Spleen (tissue), 11 donors: ENCODE data around the gene HTR3D. TPM values are rescaled to one million over a fixed set of nuclear protein-coding genes. Genes with fewer than 3 reads are reported as not detected.

Experiments
- DNase-seq: peaks from one replicate; pipeline ENCODE4 v3.0.0-alpha.2; 2020
- H3K27ac ChIP-seq, 8 donors: fragments of 200-600 bp; sonication (generic) in 7 of 8; 1 replicate in 4 of 8; 2 replicates in 4 of 8; pipeline versions ENCODE4 v1.5.0 to v1.8.0; 2016 to 2021; ENCODE audit warnings: inconsistent platforms in 4 of 8, mild to moderate bottlenecking in 4 of 8, moderate library complexity in 1 of 8
- H3K27me3 ChIP-seq, 7 donors: fragments of 200-600 bp; sonication (generic) in 6 of 7; replicated peaks in 1 of 7; 1 replicate in 4 of 7; 2 replicates in 3 of 7; pipeline versions ENCODE4 v1.5.0 to v1.8.0; 2016 to 2021; ENCODE audit warnings: inconsistent platforms in 3 of 7, mild to moderate bottlenecking in 1 of 7
- H3K36me3 ChIP-seq, 6 donors: fragments of 200-600 bp; sonication (generic) in 5 of 6; 1 replicate in 4 of 6; 2 replicates in 2 of 6; pipeline versions ENCODE4 v1.5.0 to v1.8.0; 2016 to 2021; ENCODE audit warnings: inconsistent platforms in 2 of 6
- H3K4me1 ChIP-seq, 6 donors: fragments of 200-600 bp; sonication (generic) in 5 of 6; 1 replicate in 3 of 6; 2 replicates in 3 of 6; pipeline versions ENCODE4 v1.5.0 to v1.8.0; 2016 to 2021; ENCODE audit warnings: inconsistent platforms in 3 of 6
- H3K4me3 ChIP-seq, 8 donors: fragments of 200-600 bp; sonication (generic) in 7 of 8; 1 replicate in 4 of 8; 2 replicates in 4 of 8; pipeline versions ENCODE4 v1.5.0 to v1.8.0; 2016 to 2021; ENCODE audit warnings: inconsistent platforms in 4 of 8, mild to moderate bottlenecking in 4 of 8, moderate library complexity in 2 of 8
- H3K9me3 ChIP-seq, 8 donors: fragments of 200-600 bp; sonication (generic) in 7 of 8; 1 replicate in 4 of 8; 2 replicates in 4 of 8; pipeline versions ENCODE4 v1.5.0 to v1.8.0; 2016 to 2021; ENCODE audit warnings: inconsistent platforms in 4 of 8
- CTCF ChIP-seq, 11 experiments: fragments of 200-600 bp in 7 of 11; fragments of 450-650 bp in 4 of 11; sonication (generic) in 4 of 11; IDR thresholded peaks in 8 of 11; conservative IDR thresholded peaks in 3 of 11; 1 replicate in 7 of 11; 2 replicates in 4 of 11; pipeline versions ENCODE4 v1.4.0 to v1.8.0; 2016 to 2021; ENCODE audit warnings: antibody characterized with exemption in 11 of 11, inconsistent platforms in 4 of 11, mild to moderate bottlenecking in 1 of 11
- POLR2A ChIP-seq, 3 donors: fragments of 450-650 bp; IDR thresholded peaks; one replicate each; pipeline ENCODE4 v1.5.1; 2017; ENCODE audit warnings: antibody characterized with exemption in 3 of 3, mild to moderate bottlenecking in 1 of 3
- POLR2AphosphoS5 ChIP-seq, 3 donors: sonication (generic); formaldehyde crosslinking; IDR thresholded peaks; one replicate each; pipeline ENCODE4 v1.5.1; 2017; ENCODE audit warnings: antibody characterized with exemption in 3 of 3
- WGBS, 5 donors: extraction: QIAGEN DNeasy Blood & Tissue Kit in 3 of 5; methylation state at CpG; one replicate each; pipeline versions ENCODE4 v1.1.5 to v1.1.7; 2013 to 2018; 5-methylcytosine and 5-hydroxymethylcytosine counted together
- intact Hi-C: fragments of 100-400 bp; cut with DNase I; formaldehyde crosslinking; loops from one replicate; pipeline ENCODE4 v1.15.0; 2023; ENCODE audit warnings: low total_unique reads
- polyA plus RNA-seq, 3 donors: library from polyadenylated mRNA; stranded (reverse); fragments of 200-250 nt; gene quantifications; one replicate each; pipeline ENCODE4 v1.2.1, GENCODE V29; 2013
- total RNA-seq, 7 donors: library from RNA; depleted of rRNA in 3 of 7; stranded (reverse); fragments of >200 nt in 3 of 7; fragmentation: NEBNext Ultra II Directional in 4 of 7; extraction: Animal tissue kit (Norgen Biotek cat#: 25700) in 4 of 7; gene quantifications; one replicate each; pipeline versions ENCODE4 v1.1.0 to v1.2.1, GENCODE V29; 2016 to 2021
- donor health status: healthy with polysubstance abuse.
- donor health status: DM: no; HTN: no; CAD: no; lungs with moderate emphysema.
- donor health status: DM: no; HTN: no; CAD: no.
- donor health status: Bipolar disorder and iron deficiency.
- donor health status: healthy.
- donor health status: DM: no; HTN: no; CAD: no.
- donor health status: DM: yes; HTN: yes; CAD: no.

The HTR3D gene
- total and polyA plus RNA-seq, 10 donors: not detected

- H3K27me3 ChIP-seq: no peaks in the 10 kb centered on the region
- no peaks in the 10 kb centered on the region for H3K9me3 ChIP-seq
- H3K36me3 ChIP-seq: peaks cover 0 to 62% (median 18%) of the 10 kb centered on the region in 6 donors
- no peak for DNase-seq
- TF ChIP-seq POLR2AphosphoS5 (IDR thresholded peaks at IDR 0.05) (no peak), CTCF (IDR thresholded peaks at IDR 0.05 in 8 of 11, conservative IDR thresholded peaks at IDR 0.05 in 3 of 11) (no peak), POLR2A (IDR thresholded peaks at IDR 0.05) (no peak)
- no peak overlapping the region for H3K4me3 ChIP-seq
- no peak overlapping the region for H3K27ac ChIP-seq
- WGBS, 5 donors: 78 to 96% (median 89%) methylated on average over 6 of the region's 6 CpGs
- H3K4me1 ChIP-seq: peaks cover 0 to 42% (median 28%) of the 10 kb centered on the region in 6 donors
- intact Hi-C loops: no loop called here
These were observed 19.3 kb upstream of the HTR3D start for GRCh38 chr3:184011937-184012889.

- peak overlapping the region in 1 of 8 donors; percentile 85 for H3K27ac ChIP-seq
- H3K4me1 ChIP-seq: peaks cover 0 to 36% (median 20%) of the 10 kb centered on the region in 6 donors
- intact Hi-C loops: loop anchor here (5.0 kb wide), 1 partner anchor 118 kb away; no protein-coding TSS in a partner anchor
- no peak for TF ChIP-seq CTCF (IDR thresholded peaks at IDR 0.05 in 8 of 11, conservative IDR thresholded peaks at IDR 0.05 in 3 of 11)
- no peak for TF ChIP-seq POLR2AphosphoS5 (IDR thresholded peaks at IDR 0.05)
- no peak for TF ChIP-seq POLR2A (IDR thresholded peaks at IDR 0.05)
- WGBS, 5 donors: 91 to 94% (median 93%) methylated on average over 10 of the region's 10 CpGs
- peaks cover 0 to 39% (median 16%) of the 10 kb centered on the region in 6 donors for H3K36me3 ChIP-seq
- no peaks in the 10 kb centered on the region for H3K9me3 ChIP-seq
- peak overlapping the region in 3 of 8 donors; percentile 2 to 96 (median 75) for H3K4me3 ChIP-seq
- H3K27me3 ChIP-seq: no peaks in the 10 kb centered on the region
- no peak for DNase-seq
These were observed 16.0 kb upstream of the HTR3D start for GRCh38 chr3:184015381-184016019.

- TF ChIP-seq POLR2AphosphoS5 (IDR thresholded peaks at IDR 0.05): no peak
- no peak for TF ChIP-seq POLR2A (IDR thresholded peaks at IDR 0.05)
- no peak for TF ChIP-seq CTCF (IDR thresholded peaks at IDR 0.05 in 8 of 11, conservative IDR thresholded peaks at IDR 0.05 in 3 of 11)
- H3K4me1 ChIP-seq: peaks cover 0 to 36% (median 20%) of the 10 kb centered on the region in 6 donors
- WGBS, 5 donors: 69 to 86% (median 78%) methylated on average over 5 of the region's 5 CpGs
- intact Hi-C loops: loop anchor here (5.0 kb wide), 1 partner anchor 119 kb away; no protein-coding TSS in a partner anchor
- no peaks in the 10 kb centered on the region for H3K9me3 ChIP-seq
- peak overlapping the region in 4 of 8 donors; percentile 61 to 100 (median 86) for H3K4me3 ChIP-seq
- H3K27ac ChIP-seq: peak overlapping the region in 1 of 8 donors; percentile 85
- H3K27me3 ChIP-seq: no peaks in the 10 kb centered on the region
- peaks cover 0 to 33% (median 15%) of the 10 kb centered on the region in 6 donors for H3K36me3 ChIP-seq
- DNase-seq: no peak
These were observed 15.4 kb upstream of the HTR3D start for GRCh38 chr3:184016169-184016570.
